MM.1S (cell line): ENCODE measurements around the gene FBXL17.

Source experiments
- CTCF ChIP-seq: fragments of 300-600 bp; sonication (generic); IDR thresholded peaks from 2 replicates; pipeline ENCODE4 v1.5.1; 2016; ENCODE audit warnings: antibody characterized with exemption, low read length, mixed read lengths
- EZH2 ChIP-seq: fragments of 300-600 bp; sonication (generic); optimal IDR thresholded peaks from 2 replicates; pipeline ENCODE3; 2017; ENCODE audit warnings: low read depth, mild to moderate bottlenecking, antibody characterized with exemption, low read length, mixed read lengths
- EZH2phosphoT487 ChIP-seq: fragments of 300-600 bp; sonication (generic); IDR thresholded peaks from 2 replicates; pipeline ENCODE4 v1.6.1; 2018; ENCODE audit warnings: antibody characterized with exemption, low read length

DNA sequence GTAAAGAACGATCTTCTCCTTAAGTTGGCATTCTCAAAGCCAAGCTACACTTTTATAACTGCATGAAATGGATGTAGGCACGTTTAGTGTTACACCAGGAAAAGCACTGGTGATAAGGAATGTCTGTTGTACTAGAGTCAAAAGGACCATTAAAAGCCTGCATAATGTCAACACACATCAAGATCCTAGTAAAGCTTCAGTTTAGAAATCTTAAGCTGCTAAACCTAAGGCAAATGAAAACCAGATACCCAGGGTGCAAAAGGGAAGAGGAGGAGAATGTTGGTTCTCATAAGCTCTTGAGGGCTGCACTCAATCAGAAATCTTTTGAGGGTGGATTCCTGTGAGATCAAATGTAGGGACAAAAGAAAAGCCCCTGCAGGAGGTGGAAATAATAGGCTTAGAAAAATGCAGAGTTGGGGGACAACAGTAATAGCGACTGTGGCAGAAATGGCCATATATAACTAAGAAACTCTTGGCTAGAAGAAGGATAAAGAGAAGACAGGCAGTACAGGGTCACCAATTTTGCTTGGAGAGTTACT lies 148.2 kb downstream of the FBXL17 start:
- no peak for TF ChIP-seq CTCF
- TF ChIP-seq EZH2 = no peak
- TF ChIP-seq EZH2phosphoT487 = no peak
